ENCODE results near the gene TMEM53.
"Not testable (repeated sequence)": the region's sequence is repeated elsewhere in the genome, so short reads cannot be mapped to it uniquely, and the experiment has no call there.

TMEM53 gene

DNA sequence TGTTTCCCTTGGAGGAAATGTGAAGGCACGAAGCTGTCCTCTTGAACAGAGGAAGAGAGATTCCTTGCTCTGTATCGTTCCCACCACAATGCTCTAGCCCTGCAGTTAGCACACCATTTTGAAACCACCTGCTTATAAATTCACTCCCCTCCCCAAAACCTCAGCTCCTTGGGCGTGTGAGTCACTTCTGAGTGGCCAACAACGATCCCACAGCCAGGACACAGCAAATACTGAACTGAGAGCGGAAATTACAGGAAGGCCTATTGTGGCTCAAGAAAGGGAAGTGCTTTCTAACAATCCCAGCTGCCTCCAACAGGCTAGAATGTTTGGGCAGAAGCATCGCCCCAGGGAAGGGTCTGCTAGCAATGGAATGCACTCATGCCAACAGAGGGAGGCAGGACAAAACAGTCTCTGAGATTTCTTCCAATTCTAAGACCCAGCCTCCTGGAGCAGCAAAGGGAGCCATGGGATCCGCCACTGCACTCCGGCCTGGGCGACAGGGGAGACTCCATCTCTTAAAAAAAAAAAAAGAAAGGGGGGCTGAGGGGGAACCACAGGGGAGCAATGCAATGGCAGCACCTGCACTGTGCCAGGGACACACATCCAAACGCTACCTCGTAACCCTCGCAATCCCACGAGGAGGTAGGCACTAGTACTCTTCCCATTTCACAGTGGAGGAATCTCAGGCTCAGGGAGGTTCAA lies 1.9 kb downstream of the TMEM53 start:
- peak; percentile 58 for DNase-seq

DNA sequence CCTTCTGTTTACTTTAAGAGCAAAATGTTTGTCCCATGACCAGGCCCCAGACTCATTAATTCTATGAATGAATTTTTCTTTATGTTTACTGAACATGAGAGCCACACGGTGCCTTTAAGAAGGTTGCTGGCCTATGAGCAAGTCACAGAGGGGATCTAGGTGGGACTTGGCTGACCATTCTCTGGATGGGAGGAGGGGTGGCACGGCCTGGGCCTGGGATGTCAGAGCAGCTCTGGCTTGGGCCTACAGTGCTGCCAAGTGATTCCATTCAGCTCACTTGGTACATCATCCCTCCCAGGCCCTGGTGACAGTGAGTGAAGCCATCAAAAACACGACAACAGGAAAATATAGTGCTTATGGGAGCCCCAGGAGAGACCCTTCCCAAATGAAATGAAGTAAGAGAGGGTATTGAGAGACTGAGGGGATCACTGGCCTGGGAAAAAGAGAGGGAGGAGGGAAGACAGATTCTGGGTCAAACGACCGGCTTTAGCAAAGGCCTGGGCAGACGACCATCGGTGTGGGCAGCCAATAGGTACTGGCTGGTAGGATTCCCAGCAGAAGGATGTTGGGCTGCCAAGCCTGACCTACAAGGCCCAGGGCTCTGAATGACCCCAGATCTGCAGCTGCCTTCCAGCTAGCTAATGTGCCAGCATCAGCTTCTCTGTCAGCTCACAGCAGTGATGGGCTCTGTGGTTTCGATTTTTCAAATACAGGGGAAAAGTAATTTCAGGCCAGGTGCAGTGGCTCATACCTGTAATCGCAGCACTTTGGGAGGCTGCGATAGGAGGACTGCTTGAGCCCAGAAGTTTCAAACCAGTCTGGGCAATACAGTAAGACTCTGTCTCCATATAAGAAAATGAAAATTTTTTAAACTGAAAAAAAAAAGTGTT lies 3.3 kb downstream of the TMEM53 start:
- no peak for DNase-seq

DNA sequence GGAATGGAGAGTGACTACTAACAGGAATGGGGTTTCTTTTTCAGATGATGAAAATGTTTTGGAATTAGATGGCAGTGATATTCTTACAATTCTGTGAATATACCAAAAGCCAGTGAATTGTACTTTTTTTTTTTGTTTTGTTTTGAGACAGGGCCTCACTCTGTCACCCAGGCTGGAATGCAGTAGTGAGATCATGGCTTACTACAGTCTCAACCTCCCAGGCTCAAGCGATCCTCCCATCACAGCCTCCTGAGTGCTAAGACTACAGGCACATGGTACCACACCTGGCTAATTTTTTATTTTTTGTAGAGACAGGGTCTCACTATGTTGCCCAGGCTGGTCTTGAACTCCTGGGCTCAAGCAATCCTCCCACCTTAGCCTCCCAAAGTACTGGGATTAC lies 7.6 kb downstream of the TMEM53 start:
- DNase-seq = not testable (repeated sequence)

DNA sequence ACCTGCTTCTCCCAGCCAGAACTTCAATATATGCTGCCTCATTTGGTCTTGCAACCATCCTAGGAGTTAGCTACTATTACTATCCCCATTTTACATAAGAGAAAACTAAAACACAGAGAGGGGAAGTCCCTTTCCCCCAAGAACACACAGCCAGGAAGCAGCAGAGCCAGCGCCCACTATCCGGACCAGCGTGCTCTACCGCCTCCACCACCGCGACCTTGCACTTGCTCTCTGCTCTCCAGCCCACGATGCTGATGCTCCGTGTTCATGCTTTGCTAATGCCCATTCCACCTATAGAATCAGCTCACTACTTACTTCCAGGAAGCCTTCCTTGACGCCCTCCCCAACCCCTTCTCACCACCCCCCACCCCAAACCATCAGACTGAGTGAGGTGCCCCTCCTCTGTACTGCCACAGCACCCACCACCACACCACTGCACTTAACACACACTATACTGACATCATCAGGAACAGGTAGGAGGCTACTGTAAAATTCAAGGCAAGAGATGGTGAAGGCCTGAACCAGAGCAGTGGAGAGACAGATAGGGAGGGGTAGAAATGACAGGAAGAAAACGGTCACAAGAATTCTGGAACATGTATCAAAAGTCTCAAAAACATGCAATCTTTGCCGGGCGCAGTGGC lies 9.4 kb downstream of the TMEM53 start:
- DNase-seq = peak; percentile 12

DNA sequence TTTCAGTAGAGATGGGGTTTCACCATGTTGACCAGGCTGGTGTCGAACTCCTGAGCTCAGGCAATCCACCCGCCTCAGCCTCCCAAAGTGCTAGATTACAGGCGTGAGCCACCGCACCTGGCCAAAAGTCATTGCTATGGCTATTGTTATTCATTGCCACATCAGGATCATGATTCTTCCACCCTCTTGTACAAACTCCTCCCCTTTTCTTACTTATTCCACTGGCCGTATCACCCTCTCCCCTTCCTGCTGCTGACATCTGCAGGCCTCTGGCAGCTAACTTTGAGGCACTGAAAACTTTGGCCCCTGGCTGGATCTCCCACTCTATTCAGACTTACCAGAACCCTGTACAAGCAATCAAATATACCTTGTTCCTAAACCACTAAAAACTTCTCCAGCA lies 10.9 kb downstream of the TMEM53 start:
- no peak for DNase-seq

DNA sequence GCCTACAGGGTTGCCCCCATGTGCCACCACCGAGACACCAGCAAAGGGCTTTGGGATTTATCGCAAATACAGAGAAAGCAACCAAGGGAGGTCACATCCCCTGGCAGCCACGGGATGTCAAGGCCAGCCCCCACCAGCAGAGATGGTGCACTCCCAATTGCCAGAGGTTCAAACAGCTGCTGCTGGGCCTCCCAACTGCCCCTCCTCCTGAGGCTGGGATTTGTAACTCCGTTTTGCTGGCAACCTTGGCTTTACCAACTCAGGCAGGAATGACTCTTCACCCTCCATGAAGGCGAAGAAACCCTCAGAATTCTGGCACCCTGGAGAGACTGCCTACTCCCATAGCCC lies 11.6 kb downstream of the TMEM53 start:
- no peak for DNase-seq

DNA sequence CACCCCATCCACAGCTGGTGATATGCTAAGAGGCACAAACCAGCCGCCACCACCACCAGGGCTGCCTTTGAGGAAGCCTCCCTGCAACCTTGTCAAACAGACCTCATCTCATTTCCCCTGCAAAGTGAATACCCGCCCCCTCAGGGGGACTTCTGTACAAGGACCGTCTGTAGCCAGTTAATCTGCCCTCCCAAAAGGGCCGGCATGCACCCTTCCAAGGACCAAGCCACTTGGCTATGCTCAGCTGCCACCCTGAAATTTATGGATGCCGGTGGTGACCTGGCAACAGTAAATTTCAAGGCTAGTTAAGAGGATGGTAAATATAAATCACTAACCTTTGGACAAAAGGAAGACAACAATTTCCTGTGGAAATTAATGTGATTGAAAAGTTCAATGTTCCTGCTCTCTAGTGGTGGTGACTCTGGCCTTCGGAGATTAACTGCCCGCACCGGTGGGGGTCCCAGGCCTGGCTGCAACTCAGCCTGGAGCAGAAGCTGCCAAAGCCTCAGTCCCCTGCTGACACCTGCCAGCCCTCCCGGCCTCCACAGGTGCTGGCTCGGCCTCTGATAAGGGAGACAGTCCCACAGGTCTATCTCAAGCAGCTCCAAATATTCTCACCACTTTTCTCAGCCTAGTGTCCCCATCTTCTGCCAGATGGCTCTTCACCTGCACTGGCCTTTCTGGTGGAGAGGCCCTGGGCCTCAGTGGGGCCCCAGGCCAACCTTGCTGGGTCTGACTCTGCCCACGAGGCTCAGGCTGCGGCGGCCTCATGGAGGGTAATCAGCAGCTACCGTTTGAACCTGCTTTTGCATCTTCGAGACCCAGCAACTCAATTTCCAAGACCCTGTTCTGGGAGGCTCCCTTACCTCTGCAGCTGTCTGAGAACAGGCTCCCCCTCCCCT lies 12.2 kb downstream of the TMEM53 start:
- DNase-seq = no peak

DNA sequence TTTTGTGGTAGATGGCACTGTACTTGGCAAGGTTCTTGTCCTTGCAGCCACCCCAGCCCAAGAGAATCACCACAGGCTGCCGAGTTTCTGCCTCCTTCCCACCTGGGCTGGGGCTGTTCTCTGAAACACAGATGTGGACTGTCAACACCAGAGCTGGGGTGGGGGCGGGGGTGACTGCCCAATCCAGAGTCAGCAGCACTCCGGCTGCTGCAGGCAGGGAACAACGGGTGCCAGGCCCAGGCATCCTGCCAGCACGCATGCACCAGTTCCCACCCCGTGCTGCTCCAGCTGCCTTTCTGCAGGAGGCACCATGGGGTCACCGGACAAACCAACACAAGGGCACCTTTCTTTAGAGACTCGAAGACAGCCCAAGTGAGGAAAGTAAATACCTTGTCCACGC lies 14.1 kb downstream of the TMEM53 start:
- no peak for DNase-seq

DNA sequence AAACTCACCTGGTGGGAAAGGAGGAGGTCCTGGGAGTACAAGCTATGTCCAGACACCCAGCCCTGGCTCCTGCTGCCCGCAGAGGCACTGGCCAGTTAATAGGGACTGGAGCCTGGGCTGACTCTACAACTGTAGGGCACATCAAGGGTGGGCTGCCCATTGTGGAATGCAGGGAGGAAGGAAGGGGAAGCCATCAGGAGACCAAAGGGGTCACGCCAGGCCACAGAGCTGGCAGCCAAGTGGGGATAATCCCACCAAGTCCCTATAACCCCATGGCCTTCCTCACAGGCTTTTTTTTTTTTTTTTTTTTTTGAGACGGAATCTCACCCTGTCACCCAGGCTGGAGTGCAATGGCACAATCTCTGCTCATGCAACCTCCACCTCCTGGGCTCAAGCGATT lies 14.7 kb downstream of the TMEM53 start:
- DNase-seq = no peak

DNA sequence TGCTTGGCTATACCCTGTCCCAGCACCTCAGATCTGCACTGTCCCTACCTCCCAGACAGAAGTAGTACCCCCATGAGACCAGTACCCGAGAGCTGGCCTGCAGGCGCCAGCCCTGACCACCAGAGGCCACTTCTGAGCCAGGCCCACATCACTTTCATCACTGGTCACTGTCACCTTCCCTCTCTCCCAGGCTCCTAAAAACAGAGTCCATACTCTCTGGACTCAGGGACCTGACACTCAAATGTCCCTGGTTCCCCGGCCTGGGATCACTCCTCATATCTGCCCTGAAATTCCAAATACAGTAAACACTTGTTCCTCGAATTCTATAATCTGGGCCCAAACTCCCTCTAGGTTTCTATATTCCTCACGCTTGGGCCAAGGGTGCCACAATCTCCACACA lies 18.7 kb downstream of the TMEM53 start:
- peak; percentile 22 for DNase-seq

DNA sequence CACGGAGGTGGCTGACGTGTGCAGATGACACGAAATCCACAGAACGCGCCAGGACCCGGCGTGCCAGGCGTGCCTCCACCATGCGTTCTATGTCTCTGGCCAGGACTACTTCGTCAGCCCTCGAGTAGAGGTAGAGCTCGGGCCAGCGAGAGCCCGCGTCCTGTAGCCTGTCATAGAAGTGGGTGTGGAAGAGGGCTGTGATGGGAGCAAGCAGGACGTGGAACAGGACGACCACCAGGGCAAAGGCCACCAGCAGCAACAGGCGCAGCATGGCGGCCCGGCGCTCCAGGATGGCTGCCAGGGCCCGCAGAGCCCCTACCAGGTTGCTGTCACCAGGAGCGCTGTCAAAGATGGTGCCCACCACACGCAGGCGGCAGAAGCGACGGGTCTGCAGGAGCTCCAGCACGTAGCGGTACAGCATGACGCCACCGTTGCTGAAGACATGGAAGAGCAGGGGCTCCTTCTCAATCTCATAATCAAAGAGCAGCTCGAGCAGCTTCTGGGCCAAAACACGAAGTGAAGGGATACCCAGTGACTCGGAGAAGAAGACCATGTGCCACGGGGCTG lies 19.6 kb downstream of the TMEM53 start:
- no peak for DNase-seq

DNA sequence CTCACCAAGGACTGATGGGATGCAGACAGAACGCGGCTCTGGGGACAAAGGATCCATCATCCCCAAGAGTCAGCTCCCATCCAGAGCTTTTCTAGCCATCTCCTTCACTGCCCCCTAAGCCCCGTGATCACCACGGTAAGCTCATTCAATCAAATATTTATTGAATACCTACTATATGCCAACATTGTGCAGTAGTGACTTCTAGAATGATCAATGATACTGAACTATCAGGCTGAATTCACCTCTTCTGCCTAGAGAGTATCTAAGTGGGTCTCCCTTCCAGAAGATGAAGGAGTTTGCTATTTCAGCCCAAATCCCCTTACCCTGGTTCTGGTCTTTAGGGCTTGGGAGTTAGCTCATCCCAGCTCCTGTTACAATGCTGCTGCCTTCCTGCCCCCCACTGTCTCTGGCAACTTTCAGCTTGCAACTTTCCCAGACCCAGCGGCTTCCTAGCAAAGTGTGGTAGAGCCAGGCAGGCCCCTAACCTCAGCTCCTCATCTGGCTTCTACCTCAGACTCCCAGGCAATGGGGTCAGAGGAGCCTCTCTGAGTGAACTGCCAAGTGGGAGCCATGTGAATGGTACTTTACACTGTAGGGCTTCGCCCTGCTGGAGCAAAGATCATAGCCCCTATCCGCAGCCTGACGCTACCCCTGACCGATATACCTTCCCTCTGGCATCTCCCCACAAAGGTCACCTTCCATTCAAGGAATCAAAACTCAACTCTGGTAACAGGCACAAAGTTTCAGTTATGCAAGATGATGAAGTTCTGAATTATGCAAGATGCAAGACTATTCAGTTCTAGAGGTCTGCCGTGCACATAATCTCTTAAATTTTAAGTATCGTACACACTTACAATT lies 20.9 kb downstream of the TMEM53 start:
- DNase-seq = no peak

DNA sequence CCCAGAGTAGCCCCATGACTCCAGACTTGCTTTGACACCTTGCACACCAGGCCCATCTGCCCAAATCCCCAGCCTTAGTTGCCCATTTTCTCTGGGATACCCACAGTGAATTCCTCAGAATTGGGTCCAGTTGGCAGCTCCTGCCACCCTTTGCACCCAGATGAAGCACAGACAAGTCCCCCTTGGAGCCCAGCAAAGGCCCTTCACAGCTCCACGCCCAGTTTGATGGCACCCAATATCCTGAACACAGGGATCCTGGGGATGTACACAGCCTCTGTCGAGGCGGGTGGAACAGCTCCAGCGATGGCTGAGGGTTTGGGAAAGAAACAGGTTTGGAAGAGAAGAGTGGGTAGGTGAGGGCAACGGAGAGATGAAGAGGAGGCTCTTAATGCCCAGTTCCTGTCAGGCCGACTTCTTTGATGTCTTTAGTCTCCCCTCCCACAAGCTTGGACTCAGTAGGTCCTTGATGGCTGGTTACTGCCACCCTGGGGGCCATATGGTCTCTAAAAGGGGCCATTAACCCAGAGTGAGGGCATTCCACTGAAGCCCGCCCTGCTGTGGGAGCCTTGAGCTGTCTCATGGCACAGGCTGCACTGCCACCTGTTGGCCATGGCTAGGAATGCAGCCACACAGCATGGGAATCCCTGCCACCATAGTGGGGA lies 21.7 kb downstream of the TMEM53 start:
- peak; percentile 84 for DNase-seq

DNA sequence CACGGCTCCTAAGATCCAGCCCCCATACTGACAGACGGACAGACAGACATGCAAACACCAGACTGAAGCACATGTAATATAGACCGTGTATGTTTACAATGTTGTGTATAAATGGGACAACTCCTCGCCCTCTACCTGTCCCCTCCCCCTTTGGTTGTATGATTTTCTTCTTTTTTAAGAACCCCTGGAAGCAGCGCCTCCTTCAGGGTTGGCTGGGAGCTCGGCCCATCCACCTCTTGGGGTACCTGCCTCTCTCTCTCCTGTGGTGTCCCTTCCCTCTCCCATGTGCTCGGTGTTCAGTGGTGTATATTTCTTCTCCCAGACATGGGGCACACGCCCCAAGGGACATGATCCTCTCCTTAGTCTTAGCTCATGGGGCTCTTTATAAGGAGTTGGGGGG lies 23.2 kb downstream of the TMEM53 start:
- DNase-seq = no peak

DNA sequence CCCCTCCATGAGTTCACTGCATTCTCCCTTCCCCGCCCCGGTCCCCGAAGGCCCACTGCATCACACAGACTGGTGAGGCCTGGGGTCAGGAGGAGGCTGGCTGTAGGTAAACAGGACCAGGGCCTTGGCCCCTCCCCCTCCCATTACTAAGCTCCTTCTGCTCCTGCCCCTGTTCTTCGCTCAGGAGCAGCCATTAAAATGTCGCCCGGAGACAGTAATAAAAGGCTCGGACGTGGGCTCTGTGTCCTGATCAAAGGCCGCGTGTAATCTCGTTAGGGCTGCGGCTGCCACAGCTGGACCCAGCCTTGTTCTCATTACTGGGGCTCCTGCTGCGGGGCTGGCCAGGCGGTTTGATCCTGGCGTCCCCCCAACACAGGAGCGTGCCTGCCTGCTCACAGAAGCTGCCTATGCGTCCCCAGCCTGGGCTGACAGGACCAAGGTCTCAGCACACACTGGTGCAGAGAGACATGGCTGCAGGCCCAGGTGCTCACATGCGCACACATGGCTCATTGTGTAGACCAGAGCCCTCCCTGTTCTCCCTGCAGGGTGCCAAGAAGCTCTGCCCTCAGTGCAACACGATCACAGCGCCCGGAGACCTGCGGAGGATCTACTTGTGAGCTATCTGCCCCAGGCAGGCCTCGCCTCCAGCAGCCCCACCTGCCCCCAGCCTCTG lies 24.0 kb downstream of the TMEM53 start:
- DNase-seq = no peak

DNA sequence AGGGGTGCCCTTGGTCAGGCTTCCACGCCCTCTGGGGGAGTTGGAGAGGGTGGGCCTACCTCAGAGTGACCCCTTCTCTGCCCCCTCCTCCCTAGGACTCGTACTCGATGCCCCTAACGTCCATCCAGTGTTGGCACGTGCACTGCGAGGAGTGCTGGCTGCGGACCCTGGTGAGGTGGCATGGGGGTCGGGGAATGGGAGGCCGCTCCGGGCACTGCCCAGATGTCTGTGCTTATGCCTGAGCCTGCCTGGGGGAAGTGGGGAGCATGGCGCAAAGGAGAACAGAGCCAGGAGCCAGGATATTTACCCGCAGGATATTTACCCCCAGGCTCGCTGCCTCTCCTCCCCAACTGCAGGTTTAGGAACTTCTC lies 24.5 kb downstream of the TMEM53 start:
- DNase-seq = no peak

DNA sequence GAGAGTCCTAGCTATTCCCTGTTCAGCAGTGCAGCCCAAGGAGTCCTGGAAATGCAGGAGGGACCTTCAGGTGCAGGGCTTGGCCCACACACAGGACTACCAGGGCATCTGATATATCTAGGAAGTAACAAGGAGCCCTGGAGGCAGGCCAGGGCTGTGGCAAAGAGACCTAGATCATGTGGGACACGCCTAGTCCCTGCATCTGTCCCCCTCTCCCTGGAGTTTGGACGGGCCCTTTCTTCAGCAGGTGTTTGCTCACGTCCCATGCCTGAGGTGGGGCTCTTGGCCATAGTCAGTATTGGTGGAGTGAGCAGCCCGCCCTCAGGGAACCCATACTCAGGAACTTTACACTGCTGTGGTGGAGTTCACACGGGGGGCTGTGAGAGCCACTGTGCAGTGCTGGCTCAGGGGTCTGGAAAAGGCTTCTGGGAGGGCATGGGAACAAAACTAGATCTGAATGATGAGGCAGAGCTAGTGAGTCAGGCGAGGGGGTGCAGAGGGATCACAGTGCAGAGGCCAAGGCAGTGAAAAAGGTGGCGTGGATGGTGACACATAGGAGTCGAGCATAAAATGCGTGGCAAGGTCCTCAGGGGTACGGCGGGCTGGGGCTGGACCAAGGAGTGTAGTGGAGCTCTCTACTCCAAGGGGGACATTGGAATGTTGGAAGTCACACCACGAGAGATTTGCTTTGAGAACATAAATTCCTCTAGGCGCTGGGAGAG lies 25.6 kb downstream of the TMEM53 start:
- DNase-seq = no peak

DNA sequence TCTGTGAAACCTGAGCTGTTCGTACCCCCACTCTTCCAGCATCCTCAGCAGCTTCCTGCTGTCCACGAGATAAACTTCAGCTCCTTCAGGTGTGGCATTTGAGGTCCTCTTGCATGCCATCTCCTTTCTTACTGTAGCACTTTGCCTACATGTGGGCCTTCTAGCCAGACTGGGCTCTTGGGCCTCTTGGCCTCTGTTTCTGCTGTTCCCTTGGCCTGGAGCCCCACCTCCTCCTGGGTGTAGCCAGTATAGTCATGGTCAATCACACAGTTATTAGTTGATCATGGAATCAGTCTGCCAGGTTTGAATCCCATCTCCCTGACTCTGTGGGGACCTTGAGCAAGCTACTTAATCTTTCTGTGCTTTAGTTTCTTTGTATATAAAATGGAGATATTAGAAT lies 26.4 kb downstream of the TMEM53 start:
- no peak for DNase-seq

DNA sequence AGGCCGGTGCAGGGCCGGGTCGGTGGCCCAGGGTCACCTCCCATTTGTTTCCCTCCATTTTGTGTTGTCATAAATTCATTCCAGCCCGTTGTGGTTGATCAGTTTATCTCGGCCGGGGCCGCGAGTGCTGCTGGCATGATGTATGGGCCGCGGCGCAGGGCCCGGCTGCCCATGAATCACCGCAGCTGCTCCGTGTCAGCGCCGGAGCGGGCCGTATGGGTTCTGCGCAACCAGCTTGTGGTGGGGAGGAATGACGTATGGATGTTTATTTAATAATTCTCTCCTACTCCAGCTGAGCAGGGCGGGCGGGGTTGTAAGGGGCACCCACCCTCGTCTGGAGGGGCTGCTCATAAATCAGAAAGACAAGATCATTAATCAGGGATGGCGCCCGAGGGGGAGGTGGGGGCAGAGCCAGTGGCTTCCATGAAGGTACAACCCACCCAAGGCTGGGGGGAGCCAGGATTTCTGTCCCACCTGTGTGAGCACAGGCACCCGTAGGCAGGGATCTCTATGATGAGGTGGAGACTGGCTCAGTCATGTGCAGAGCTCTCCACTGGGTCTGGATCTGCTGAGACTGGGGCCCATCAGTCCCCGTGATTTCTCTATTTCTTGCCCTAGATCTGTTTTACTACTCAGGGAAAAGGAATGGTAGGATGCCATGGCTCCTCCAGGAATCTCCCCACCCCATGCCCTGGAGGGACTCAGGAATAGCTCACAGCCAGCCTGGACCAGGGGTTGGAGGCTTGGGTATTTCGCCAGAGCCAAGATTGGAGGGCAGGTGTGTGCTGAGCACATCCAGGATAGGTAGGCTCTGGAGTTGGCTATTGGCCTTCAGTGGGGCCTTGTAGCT lies 27.8 kb downstream of the TMEM53 start:
- no peak for DNase-seq

Measured in activated CD4-positive, alpha-beta T cell treated with anti-CD3 and anti-CD28 coated beads, Interleukin-2, Interleukin-6, amounts not matched to agents 100 ng/mL and 50 ng/mL, durations not matched to agents 16 hours and 8 hours (primary cell).